Neural progenitor cell (in vitro differentiated cells): ENCODE data around the gene BAK1. TPM values are rescaled to one million over a fixed set of nuclear protein-coding genes. Genes with fewer than 3 reads are reported as not detected.

Source experiments
- DNase-seq: peaks from one replicate; pipeline ENCODE4 v3.0.0-alpha.2; 2016; ENCODE audit warnings: low spot score
- H2AFZ ChIP-seq: fragments of 200-600 bp; sonication (generic); replicated peaks from 2 replicates; pipeline ENCODE4 v1.6.1; 2016; ENCODE audit warnings: antibody characterized with exemption
- H3F3A ChIP-seq: fragments of 200-600 bp; sonication (generic); 2 replicates; pipeline ENCODE4 v1.6.1; 2016; ENCODE audit warnings: antibody characterized with exemption, low read depth
- H3K27ac ChIP-seq: fragments of 200-600 bp; sonication (generic); 2 replicates; pipeline ENCODE4 v1.5.1; 2016; ENCODE audit warnings: mild to moderate bottlenecking
- H3K27me3 ChIP-seq: fragments of 200-600 bp; sonication (generic); 2 replicates; pipeline ENCODE4 v1.6.1; 2016; ENCODE audit warnings: mild to moderate bottlenecking, moderate library complexity
- H3K36me3 ChIP-seq: fragments of 200-600 bp; sonication (generic); 2 replicates; pipeline ENCODE4 v1.5.1; 2016
- H3K4me1 ChIP-seq: fragments of 200-600 bp; sonication (generic); 2 replicates; pipeline ENCODE4 v1.6.1; 2016; ENCODE audit warnings: mixed run types
- H3K4me2 ChIP-seq: fragments of 200-600 bp; sonication (generic); 2 replicates; pipeline ENCODE4 v1.6.1; 2016
- H3K4me3 ChIP-seq: fragments of 200-600 bp; sonication (generic); 2 replicates; pipeline ENCODE4 v1.5.1; 2016
- H3K79me2 ChIP-seq: fragments of 200-600 bp; sonication (generic); 2 replicates; pipeline ENCODE4 v1.6.1; 2016; ENCODE audit warnings: low read depth
- H3K9ac ChIP-seq: fragments of 200-600 bp; sonication (generic); 2 replicates; pipeline ENCODE4 v1.6.1; 2016
- H3K9me3 ChIP-seq: fragments of 200-600 bp; sonication (generic); 2 replicates; pipeline ENCODE4 v1.5.1; 2016; ENCODE audit warnings: low read depth
- H4K20me1 ChIP-seq: fragments of 200-600 bp; sonication (generic); 2 replicates; pipeline ENCODE4 v1.6.1; 2016; ENCODE audit warnings: low read depth
- H3K27ac Mint-ChIP-seq: 3 replicates; pipeline ENCODE4 v1.8.0; 2021; ENCODE audit warnings: mixed read lengths
- H3K27me3 Mint-ChIP-seq: 2 replicates; pipeline ENCODE4 v1.8.0; 2022; ENCODE audit warnings: low read depth, mild to moderate bottlenecking, inconsistent platforms, moderate library complexity, mixed read lengths; ENCODE audit not compliant: insufficient read depth
- H3K36me3 Mint-ChIP-seq: 3 replicates; pipeline ENCODE4 v1.8.0; 2021; ENCODE audit warnings: mixed read lengths
- H3K4me1 Mint-ChIP-seq: 3 replicates; pipeline ENCODE4 v1.8.0; 2021; ENCODE audit warnings: mixed read lengths
- H3K4me3 Mint-ChIP-seq: 3 replicates; pipeline ENCODE4 v1.8.0; 2021; ENCODE audit warnings: mild to moderate bottlenecking, moderate library complexity, mixed read lengths
- H3K9me3 Mint-ChIP-seq: 3 replicates; pipeline ENCODE4 v1.8.0; 2020; ENCODE audit warnings: mixed read lengths
- EZH2 ChIP-seq: fragments of 200-600 bp; sonication (generic); IDR thresholded peaks from 2 replicates; pipeline ENCODE4 v1.6.1; 2017; ENCODE audit warnings: antibody characterized with exemption, mild to moderate bottlenecking, moderate library complexity
- EZH2phosphoT487 ChIP-seq: fragments of 200-600 bp; sonication (generic); IDR thresholded peaks from 2 replicates; pipeline ENCODE4 v1.6.1; 2017; ENCODE audit warnings: antibody characterized with exemption
- total RNA-seq: library from RNA; depleted of rRNA; stranded (reverse); fragments of >200 nt; gene quantifications from 2 replicates; pipeline ENCODE4 v1.2.3, GENCODE V29; 2015; ENCODE audit warnings: low replicate concordance
- TF ChIP-seq, protein P1 (sequence below): fragments of 200-600 bp; sonication (generic); IDR thresholded peaks from 2 replicates; pipeline ENCODE4 v1.5.1; 2017; ENCODE audit warnings: antibody characterized with exemption, mild to moderate bottlenecking

The BAK1 gene
- total RNA-seq, 1 donor from 2014 or later: 13.9 TPM

GRCh38 chr6:33610067-33610466, 30.0 kb upstream of the BAK1 start:
- Histone ChIP-seq H3K4me3 (no peak overlapping the region), H3K9me3 (no peaks in the 10 kb centered on the region), H2AFZ (peak overlapping the region; percentile 69), H4K20me1 (peaks cover 4% of the 10 kb centered on the region), H3K79me2 (no peaks in the 10 kb centered on the region), H3F3A (peaks cover 31% of the 10 kb centered on the region), H3K4me2 (peak overlapping the region; percentile 12), H3K9ac (no peak overlapping the region), H3K27ac (no peak overlapping the region), H3K36me3 (no peaks in the 10 kb centered on the region), H3K27me3 (peaks cover 5% of the 10 kb centered on the region), H3K4me1 (peaks cover 32% of the 10 kb centered on the region)
- Mint-ChIP-seq H3K36me3 (no peaks in the 10 kb centered on the region), H3K4me1 (peaks cover 54% of the 10 kb centered on the region), H3K27me3 (peaks cover 13% of the 10 kb centered on the region), H3K9me3 (no peaks in the 10 kb centered on the region), H3K27ac (peak overlapping the region; percentile 58), H3K4me3 (peak overlapping the region; percentile 62)
- DNase-seq: no peak
- TF ChIP-seq, protein P1, sequence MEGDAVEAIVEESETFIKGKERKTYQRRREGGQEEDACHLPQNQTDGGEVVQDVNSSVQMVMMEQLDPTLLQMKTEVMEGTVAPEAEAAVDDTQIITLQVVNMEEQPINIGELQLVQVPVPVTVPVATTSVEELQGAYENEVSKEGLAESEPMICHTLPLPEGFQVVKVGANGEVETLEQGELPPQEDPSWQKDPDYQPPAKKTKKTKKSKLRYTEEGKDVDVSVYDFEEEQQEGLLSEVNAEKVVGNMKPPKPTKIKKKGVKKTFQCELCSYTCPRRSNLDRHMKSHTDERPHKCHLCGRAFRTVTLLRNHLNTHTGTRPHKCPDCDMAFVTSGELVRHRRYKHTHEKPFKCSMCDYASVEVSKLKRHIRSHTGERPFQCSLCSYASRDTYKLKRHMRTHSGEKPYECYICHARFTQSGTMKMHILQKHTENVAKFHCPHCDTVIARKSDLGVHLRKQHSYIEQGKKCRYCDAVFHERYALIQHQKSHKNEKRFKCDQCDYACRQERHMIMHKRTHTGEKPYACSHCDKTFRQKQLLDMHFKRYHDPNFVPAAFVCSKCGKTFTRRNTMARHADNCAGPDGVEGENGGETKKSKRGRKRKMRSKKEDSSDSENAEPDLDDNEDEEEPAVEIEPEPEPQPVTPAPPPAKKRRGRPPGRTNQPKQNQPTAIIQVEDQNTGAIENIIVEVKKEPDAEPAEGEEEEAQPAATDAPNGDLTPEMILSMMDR: no peak
- no peak for TF ChIP-seq EZH2
- no peak for TF ChIP-seq EZH2phosphoT487

DNA sequence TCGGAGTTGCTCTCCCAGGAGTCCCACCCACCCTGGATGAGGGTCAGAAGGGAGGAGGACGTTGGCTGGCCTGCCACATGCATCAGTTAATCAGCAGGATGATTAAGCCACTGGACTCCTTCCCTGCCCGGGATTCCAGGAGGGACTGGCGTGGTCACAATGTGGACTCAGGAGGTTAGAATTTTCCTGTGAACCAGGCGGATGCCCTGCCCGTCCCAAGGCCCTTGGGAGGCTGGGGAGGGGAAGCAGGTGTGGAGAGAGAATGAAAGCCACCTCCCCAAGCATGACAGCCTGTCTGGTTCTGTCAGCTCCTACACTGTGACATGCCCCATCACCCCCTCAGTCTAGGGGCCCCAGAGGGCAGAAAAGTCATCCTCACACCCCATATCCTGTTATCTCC, 29.5 kb upstream of the BAK1 start:
- peaks cover 31% of the 10 kb centered on the region for H3F3A ChIP-seq
- Mint-ChIP-seq H3K27me3 (peaks cover 13% of the 10 kb centered on the region), H3K27ac (peak overlapping the region; percentile 58), H3K36me3 (no peaks in the 10 kb centered on the region), H3K4me1 (peaks cover 56% of the 10 kb centered on the region), H3K9me3 (no peaks in the 10 kb centered on the region), H3K4me3 (peak overlapping the region; percentile 62)
- H4K20me1 ChIP-seq: peaks cover 4% of the 10 kb centered on the region
- no peak for DNase-seq
- H2AFZ ChIP-seq: peak overlapping the region; percentile 69
- TF ChIP-seq EZH2: no peak
- no peak for TF ChIP-seq EZH2phosphoT487
- TF ChIP-seq, protein P1: no peak
- no peaks in the 10 kb centered on the region for H3K36me3 ChIP-seq
- H3K4me3 ChIP-seq: no peak overlapping the region
- no peak overlapping the region for H3K27ac ChIP-seq
- H3K4me1 ChIP-seq: peaks cover 32% of the 10 kb centered on the region
- no peaks in the 10 kb centered on the region for H3K79me2 ChIP-seq
- H3K9me3 ChIP-seq: no peaks in the 10 kb centered on the region
- no peak overlapping the region for H3K4me2 ChIP-seq
- no peak overlapping the region for H3K9ac ChIP-seq
- H3K27me3 ChIP-seq: peaks cover 4% of the 10 kb centered on the region

GRCh38 chr6:33609019-33609418, 28.9 kb upstream of the BAK1 start:
- H3K4me3 Mint-ChIP-seq: no peak overlapping the region
- Histone ChIP-seq H3K4me3 (no peak overlapping the region), H3K4me1 (peaks cover 32% of the 10 kb centered on the region), H3K4me2 (no peak overlapping the region), H3F3A (peaks cover 31% of the 10 kb centered on the region), H3K79me2 (no peaks in the 10 kb centered on the region), H3K9ac (no peak overlapping the region), H3K9me3 (no peaks in the 10 kb centered on the region), H3K27me3 (no peaks in the 10 kb centered on the region), H4K20me1 (peaks cover 4% of the 10 kb centered on the region), H3K27ac (no peak overlapping the region), H2AFZ (no peak overlapping the region), H3K36me3 (no peaks in the 10 kb centered on the region)
- H3K9me3 Mint-ChIP-seq: no peaks in the 10 kb centered on the region
- peaks cover 13% of the 10 kb centered on the region for H3K27me3 Mint-ChIP-seq
- H3K36me3 Mint-ChIP-seq: no peaks in the 10 kb centered on the region
- H3K27ac Mint-ChIP-seq: no peak overlapping the region
- no peak for DNase-seq
- TF ChIP-seq EZH2phosphoT487 (no peak), EZH2 (no peak)
- TF ChIP-seq, protein P1: no peak
- peaks cover 56% of the 10 kb centered on the region for H3K4me1 Mint-ChIP-seq
